SK-N-SH treated with all-trans-retinoic acid at 6 μM for 48 hours (cell line): ENCODE results near the gene FRMD4B.
A peak's percentile ranks its signal among the peaks of the same experiment; 100 is the strongest.
"Not testable (repeated sequence)": the region's sequence is repeated elsewhere in the genome, so short reads cannot be mapped to it uniquely, and the experiment has no call there.

ENCODE experiments used
- ATAC-seq: fragments of 200-7000 bp; cut with Tn5 transposase; 3 replicates; pipeline ENCODE4 v1.9.1; 2020; ENCODE audit warnings: mild to moderate bottlenecking, moderate library complexity
- ARNTL ChIP-seq: fragments of 450-650 bp; formaldehyde crosslinking; IDR thresholded peaks from 2 replicates; pipeline ENCODE4 v1.5.0; 2020; ENCODE audit warnings: low read depth, mild to moderate bottlenecking, moderate library complexity, borderline replicate concordance
- BACH2 ChIP-seq: fragments of 250-450 bp; sonication (Bioruptor Pico); IDR thresholded peaks from 2 replicates; pipeline ENCODE4 v1.9.0; 2021; ENCODE audit warnings: mild to moderate bottlenecking, borderline replicate concordance
- CREB5 ChIP-seq: fragments of 250-450 bp; sonication (Bioruptor Pico); IDR thresholded peaks from 2 replicates; pipeline ENCODE4 v1.5.1; 2020; ENCODE audit warnings: low read depth, mild to moderate bottlenecking, moderate library complexity
- ESRRG ChIP-seq: fragments of 250-450 bp; sonication (Bioruptor Pico); IDR thresholded peaks from 2 replicates; pipeline ENCODE4 v1.6.1; 2021; ENCODE audit warnings: mild to moderate bottlenecking
- GLIS3 ChIP-seq: fragments of 250-450 bp; sonication (Bioruptor Pico); IDR thresholded peaks from 2 replicates; pipeline ENCODE4 v1.5.0; 2020; ENCODE audit warnings: mild to moderate bottlenecking, moderate library complexity
- ISL1 ChIP-seq: fragments of 250-450 bp; sonication (Bioruptor Pico); IDR thresholded peaks from 2 replicates; pipeline ENCODE4 v2.1.2; 2022; ENCODE audit warnings: mild to moderate bottlenecking, moderate library complexity
- OSR1 ChIP-seq: fragments of 250-450 bp; sonication (Bioruptor Pico); IDR thresholded peaks from 2 replicates; pipeline ENCODE4 v1.8.0; 2022; ENCODE audit warnings: moderate library complexity, mild to moderate bottlenecking, inconsistent platforms
- PPARA ChIP-seq: fragments of 250-450 bp; sonication (Bioruptor Pico); IDR thresholded peaks from 2 replicates; pipeline ENCODE4 v1.5.0; 2020; ENCODE audit warnings: mild to moderate bottlenecking, borderline replicate concordance
- RARB ChIP-seq: fragments of 250-450 bp; sonication (Bioruptor Pico); IDR thresholded peaks from 2 replicates; pipeline ENCODE4 v1.8.0; 2021; ENCODE audit warnings: mild to moderate bottlenecking, moderate library complexity
- SNAI2 ChIP-seq: fragments of 250-450 bp; sonication (Bioruptor Pico); IDR thresholded peaks from 2 replicates; pipeline ENCODE4 v1.5.0; 2020; ENCODE audit warnings: mild to moderate bottlenecking, moderate library complexity
- TCF4 ChIP-seq: fragments of 250-450 bp; sonication (Bioruptor Pico); IDR thresholded peaks from 2 replicates; pipeline ENCODE4 v1.8.0; 2021; ENCODE audit warnings: mild to moderate bottlenecking, moderate library complexity, borderline replicate concordance
- TOX ChIP-seq: fragments of 250-450 bp; sonication (Bioruptor Pico); IDR thresholded peaks from 2 replicates; pipeline ENCODE4 v1.8.0; 2021; ENCODE audit warnings: mild to moderate bottlenecking, moderate library complexity, borderline replicate concordance
- TSHZ2 ChIP-seq: fragments of 250-450 bp; sonication (Bioruptor Pico); IDR thresholded peaks from 2 replicates; pipeline ENCODE4 v1.5.0; 2020; ENCODE audit warnings: mild to moderate bottlenecking, moderate library complexity
- ZC3H10 ChIP-seq: fragments of 250-450 bp; sonication (Bioruptor Pico); IDR thresholded peaks from 2 replicates; pipeline ENCODE4 v1.5.1; 2021; ENCODE audit warnings: mild to moderate bottlenecking, moderate library complexity
- ZFP3 ChIP-seq: fragments of 250-450 bp; sonication (Bioruptor Pico); IDR thresholded peaks from 2 replicates; pipeline ENCODE4 v1.5.0; 2020; ENCODE audit warnings: mild to moderate bottlenecking, moderate library complexity
- ZFP30 ChIP-seq: fragments of 450-650 bp; formaldehyde crosslinking; IDR thresholded peaks from 2 replicates; pipeline ENCODE4 v1.5.0; 2022; ENCODE audit warnings: mild to moderate bottlenecking, moderate library complexity
- ZNF565 ChIP-seq: fragments of 450-650 bp; formaldehyde crosslinking; conservative IDR thresholded peaks from 2 replicates; pipeline ENCODE4 v1.5.0; 2020; ENCODE audit warnings: low read depth, mild to moderate bottlenecking, moderate library complexity
- ZNF70 ChIP-seq: fragments of 450-650 bp; formaldehyde crosslinking; IDR thresholded peaks from 2 replicates; pipeline ENCODE4 v1.5.0; 2020; ENCODE audit warnings: mild to moderate bottlenecking, moderate library complexity
- ZNF8 ChIP-seq: fragments of 450-650 bp; formaldehyde crosslinking; IDR thresholded peaks from 2 replicates; pipeline ENCODE4 v1.5.0; 2020; ENCODE audit warnings: mild to moderate bottlenecking, moderate library complexity
- TF ChIP-seq, protein P1 (sequence below): fragments of 250-450 bp; sonication (Bioruptor Pico); IDR thresholded peaks from 2 replicates; pipeline ENCODE4 v1.5.1; 2021; ENCODE audit warnings: mild to moderate bottlenecking, moderate library complexity
- TF ChIP-seq, protein P2 (sequence below): fragments of 250-450 bp; sonication (Bioruptor Pico); IDR thresholded peaks from 2 replicates; pipeline ENCODE4 v1.8.0; 2020; ENCODE audit warnings: mild to moderate bottlenecking, moderate library complexity, borderline replicate concordance

The FRMD4B gene

GRCh38 chr3:69236812-69237707 lies 148.8 kb downstream of the FRMD4B start:
- no peak for TF ChIP-seq SNAI2
- TF ChIP-seq BACH2 (CRISPR knock-in tag) = no peak
- no peak for ATAC-seq

GRCh38 chr3:69235882-69236281 lies 150.0 kb downstream of the FRMD4B start:
- no peak for ATAC-seq
- TF ChIP-seq TCF4 (CRISPR knock-in tag) (no peak), ZFP3 (CRISPR knock-in tag) (no peak), SNAI2 (no peak), OSR1 (CRISPR knock-in tag) (no peak), ZNF565 (no peak), ZFP30 (CRISPR knock-in tag) (no peak), ZNF70 (CRISPR knock-in tag) (no peak), ARNTL (CRISPR knock-in tag) (no peak), ZC3H10 (no peak), ESRRG (no peak), ZNF8 (CRISPR knock-in tag) (no peak)
- TF ChIP-seq, protein P1, sequence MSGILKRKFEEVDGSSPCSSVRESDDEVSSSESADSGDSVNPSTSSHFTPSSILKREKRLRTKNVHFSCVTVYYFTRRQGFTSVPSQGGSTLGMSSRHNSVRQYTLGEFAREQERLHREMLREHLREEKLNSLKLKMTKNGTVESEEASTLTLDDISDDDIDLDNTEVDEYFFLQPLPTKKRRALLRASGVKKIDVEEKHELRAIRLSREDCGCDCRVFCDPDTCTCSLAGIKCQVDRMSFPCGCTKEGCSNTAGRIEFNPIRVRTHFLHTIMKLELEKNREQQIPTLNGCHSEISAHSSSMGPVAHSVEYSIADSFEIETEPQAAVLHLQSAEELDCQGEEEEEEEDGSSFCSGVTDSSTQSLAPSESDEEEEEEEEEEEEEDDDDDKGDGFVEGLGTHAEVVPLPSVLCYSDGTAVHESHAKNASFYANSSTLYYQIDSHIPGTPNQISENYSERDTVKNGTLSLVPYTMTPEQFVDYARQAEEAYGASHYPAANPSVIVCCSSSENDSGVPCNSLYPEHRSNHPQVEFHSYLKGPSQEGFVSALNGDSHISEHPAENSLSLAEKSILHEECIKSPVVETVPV = no peak

- not testable (repeated sequence) for ATAC-seq
Measured at GRCh38 chr3:69235227-69235626, 150.7 kb downstream of the FRMD4B start.

- ATAC-seq = peak; percentile 22; the same call in 2 of the 3 replicates
- TF ChIP-seq CREB5 (no peak), TOX (CRISPR knock-in tag) (no peak), TCF4 (CRISPR knock-in tag) (no peak)
Measured at GRCh38 chr3:69232482-69232881, 153.4 kb downstream of the FRMD4B start.

DNA sequence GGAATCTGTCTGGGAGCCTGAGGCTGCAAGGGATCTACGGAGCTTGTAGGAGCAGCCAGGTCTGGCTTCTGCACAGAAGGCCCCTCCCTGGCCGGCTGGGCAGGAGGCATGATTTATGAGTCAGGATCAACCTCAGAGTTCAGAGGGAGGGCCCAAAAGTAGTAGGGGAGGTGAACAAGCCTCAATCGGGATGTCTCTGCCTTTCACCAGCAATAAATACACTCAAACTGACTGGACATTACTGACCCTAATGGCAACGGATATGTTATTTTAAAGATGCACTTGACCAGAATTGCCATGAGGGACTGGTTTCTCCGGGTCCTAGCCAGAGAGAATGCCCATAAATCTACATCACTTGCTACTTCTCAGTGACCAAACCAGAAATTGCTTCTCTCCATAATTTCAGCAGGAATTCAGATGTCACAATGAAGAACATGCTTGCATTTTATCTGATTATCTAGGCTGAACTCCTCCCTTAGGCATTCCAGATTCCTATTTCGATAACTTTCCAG lies 153.9 kb downstream of the FRMD4B start:
- no peak for TF ChIP-seq ZNF8 (CRISPR knock-in tag)
- TF ChIP-seq ISL1 (CRISPR knock-in tag) = peak; percentile 88
- no peak for TF ChIP-seq PPARA (CRISPR knock-in tag)
- no peak for TF ChIP-seq OSR1 (CRISPR knock-in tag)
- no peak for TF ChIP-seq RARB (CRISPR knock-in tag)
- TF ChIP-seq SNAI2 = 0 out of 2 replicates have a peak, but pooled peaks have one; percentile 13
- TF ChIP-seq, protein P2, sequence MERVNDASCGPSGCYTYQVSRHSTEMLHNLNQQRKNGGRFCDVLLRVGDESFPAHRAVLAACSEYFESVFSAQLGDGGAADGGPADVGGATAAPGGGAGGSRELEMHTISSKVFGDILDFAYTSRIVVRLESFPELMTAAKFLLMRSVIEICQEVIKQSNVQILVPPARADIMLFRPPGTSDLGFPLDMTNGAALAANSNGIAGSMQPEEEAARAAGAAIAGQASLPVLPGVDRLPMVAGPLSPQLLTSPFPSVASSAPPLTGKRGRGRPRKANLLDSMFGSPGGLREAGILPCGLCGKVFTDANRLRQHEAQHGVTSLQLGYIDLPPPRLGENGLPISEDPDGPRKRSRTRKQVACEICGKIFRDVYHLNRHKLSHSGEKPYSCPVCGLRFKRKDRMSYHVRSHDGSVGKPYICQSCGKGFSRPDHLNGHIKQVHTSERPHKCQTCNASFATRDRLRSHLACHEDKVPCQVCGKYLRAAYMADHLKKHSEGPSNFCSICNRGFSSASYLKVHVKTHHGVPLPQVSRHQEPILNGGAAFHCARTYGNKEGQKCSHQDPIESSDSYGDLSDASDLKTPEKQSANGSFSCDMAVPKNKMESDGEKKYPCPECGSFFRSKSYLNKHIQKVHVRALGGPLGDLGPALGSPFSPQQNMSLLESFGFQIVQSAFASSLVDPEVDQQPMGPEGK (CRISPR knock-in tag) = peak; percentile 12; the same call in 1 of the 2 replicates
- TF ChIP-seq ARNTL (CRISPR knock-in tag) = no peak
- no peak for TF ChIP-seq GLIS3 (CRISPR knock-in tag)
- TF ChIP-seq, all 23 proteins: peak for 3
- peak; percentile 90 for ATAC-seq

DNA sequence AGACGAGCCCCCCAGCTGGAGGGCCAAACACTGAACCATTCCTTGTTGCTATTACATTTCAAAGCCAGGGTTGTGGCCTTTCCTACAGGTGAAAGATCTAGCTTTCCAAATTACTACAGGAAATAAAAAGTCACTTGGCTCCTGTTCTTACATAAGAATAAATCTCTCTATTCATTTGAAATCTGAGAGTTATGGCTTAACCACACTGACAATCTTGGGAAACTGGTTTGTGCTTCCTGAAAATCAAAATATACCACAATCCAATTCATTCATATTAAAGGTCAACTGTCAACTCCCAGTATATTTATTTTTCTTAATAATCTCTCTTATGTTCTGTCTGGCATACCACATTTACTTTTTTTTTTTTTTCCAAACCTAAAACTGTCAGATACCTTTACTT lies 159.8 kb downstream of the FRMD4B start:
- ATAC-seq = no peak
- TF ChIP-seq ZC3H10 = no peak
- TF ChIP-seq BACH2 (CRISPR knock-in tag) = no peak
- no peak for TF ChIP-seq OSR1 (CRISPR knock-in tag)
- no peak for TF ChIP-seq PPARA (CRISPR knock-in tag)
- TF ChIP-seq, protein P1 = no peak
- no peak for TF ChIP-seq ARNTL (CRISPR knock-in tag)
- no peak for TF ChIP-seq TSHZ2 (CRISPR knock-in tag)
- TF ChIP-seq CREB5 = no peak
- TF ChIP-seq SNAI2 = no peak
- TF ChIP-seq ZFP30 (CRISPR knock-in tag) = no peak
- TF ChIP-seq TOX (CRISPR knock-in tag) = no peak
- TF ChIP-seq GLIS3 (CRISPR knock-in tag) = no peak
